ENCODE data around the gene DUSP5.

The DUSP5 gene

GRCh38 chr10:110549211-110549610, 51.5 kb downstream of the DUSP5 start:
- DNase-seq = no peak

GRCh38 chr10:110553905-110554304, 56.2 kb downstream of the DUSP5 start:
- no peak for DNase-seq

- no peak for DNase-seq
Measured at GRCh38 chr10:110556296-110556695, 58.6 kb downstream of the DUSP5 start.

- DNase-seq = peak; percentile 88
Measured at GRCh38 chr10:110556969-110557601, 59.4 kb downstream of the DUSP5 start.

GRCh38 chr10:110558041-110558440, 60.3 kb downstream of the DUSP5 start:
- DNase-seq = no peak

- no peak for DNase-seq
Measured at GRCh38 chr10:110560012-110560411, 62.3 kb downstream of the DUSP5 start.

Data from hematopoietic multipotent progenitor cell treated with erythropoietin and hydrocortisone succinate and interleukin-3 and kit ligand, for 4 days (in vitro differentiated cells).